Measurements from ENCODE around the gene TOPORS.
A peak's percentile ranks its signal among the peaks of the same experiment; 100 is the strongest.

The TOPORS gene

GRCh38 chr9:32578976-32579375 lies 26.6 kb upstream of the TOPORS start:
- H3K4me3 ChIP-seq (IDR thresholded peaks at IDR 0.05; ENCODE audit: insufficient read depth, low read depth, low read length), result no peak overlapping the region
- no peaks in the 10 kb centered on the region for H3K27me3 ChIP-seq (ENCODE audit: insufficient read depth, low read depth)
- H3K9ac ChIP-seq, result no peak overlapping the region
- H2AFZ ChIP-seq (ENCODE audit: low read depth), result no peak overlapping the region
- no peaks in the 10 kb centered on the region for H3K4me1 ChIP-seq (ENCODE audit: low read depth, poor library complexity, severe bottlenecking)
- TF ChIP-seq CTCF (conservative IDR thresholded peaks at IDR 0.05; ENCODE audit: low read depth, low read length), result no peak
- H4K20me1 ChIP-seq (ENCODE audit: insufficient read depth), result no peaks in the 10 kb centered on the region
- H3K79me2 ChIP-seq (ENCODE audit: insufficient read depth, low read depth), result no peaks in the 10 kb centered on the region
- H3K27ac ChIP-seq, result no peak overlapping the region
- H3K4me2 ChIP-seq, result no peak overlapping the region
- no peaks in the 10 kb centered on the region for H3K36me3 ChIP-seq (ENCODE audit: insufficient read depth)

GRCh38 chr9:32577316-32577715 lies 24.9 kb upstream of the TOPORS start:
- TF ChIP-seq CTCF (conservative IDR thresholded peaks at IDR 0.05; ENCODE audit: low read depth, low read length), result no peak
- H3K4me1 ChIP-seq (ENCODE audit: low read depth, poor library complexity, severe bottlenecking), result peaks cover 5% of the 10 kb centered on the region

GRCh38 chr9:32574858-32575257 lies 22.5 kb upstream of the TOPORS start:
- Histone ChIP-seq H3K4me1 (ENCODE audit: low read depth, poor library complexity, severe bottlenecking) (peaks cover 20% of the 10 kb centered on the region), H3K4me2 (no peak overlapping the region), H3K27me3 (ENCODE audit: insufficient read depth, low read depth) (no peaks in the 10 kb centered on the region), H4K20me1 (ENCODE audit: insufficient read depth) (no peaks in the 10 kb centered on the region), H3K79me2 (ENCODE audit: insufficient read depth, low read depth) (peaks cover 28% of the 10 kb centered on the region; the same call in 1 of the 2 replicates), H3K27ac (no peak overlapping the region), H3K4me3 (IDR thresholded peaks at IDR 0.05; ENCODE audit: insufficient read depth, low read depth, low read length) (no peak overlapping the region), H3K36me3 (ENCODE audit: insufficient read depth) (no peaks in the 10 kb centered on the region), H2AFZ (ENCODE audit: low read depth) (no peak overlapping the region), H3K9ac (no peak overlapping the region)
- TF ChIP-seq CTCF (conservative IDR thresholded peaks at IDR 0.05; ENCODE audit: low read depth, low read length), result no peak

More at GRCh38 chr9:32577316-32577715, 24.9 kb upstream of the TOPORS start:
- no peak overlapping the region; the same call in 1 of the 2 replicates for H3K4me2 ChIP-seq
- no peaks in the 10 kb centered on the region for H3K27me3 ChIP-seq (ENCODE audit: insufficient read depth, low read depth)
- peaks cover 5% of the 10 kb centered on the region; the same call in 1 of the 2 replicates for H3K79me2 ChIP-seq (ENCODE audit: insufficient read depth, low read depth)
- no peak overlapping the region for H3K9ac ChIP-seq
- H3K27ac ChIP-seq, result no peak overlapping the region
- no peak overlapping the region; the same call in 1 of the 2 replicates for H2AFZ ChIP-seq (ENCODE audit: low read depth)
- H3K4me3 ChIP-seq (IDR thresholded peaks at IDR 0.05; ENCODE audit: insufficient read depth, low read depth, low read length), result no peak overlapping the region
- no peaks in the 10 kb centered on the region for H3K36me3 ChIP-seq (ENCODE audit: insufficient read depth)
- H4K20me1 ChIP-seq (ENCODE audit: insufficient read depth), result no peaks in the 10 kb centered on the region

GRCh38 chr9:32573821-32574220 lies 21.4 kb upstream of the TOPORS start:
- no peak overlapping the region for H3K4me3 ChIP-seq (IDR thresholded peaks at IDR 0.05; ENCODE audit: insufficient read depth, low read depth, low read length)

More at GRCh38 chr9:32573821-32574220, 21.4 kb upstream of the TOPORS start:
- no peaks in the 10 kb centered on the region for H3K36me3 ChIP-seq (ENCODE audit: insufficient read depth)
- H3K27me3 ChIP-seq (ENCODE audit: insufficient read depth, low read depth), result no peaks in the 10 kb centered on the region
- peaks cover 32% of the 10 kb centered on the region; the same call in 1 of the 2 replicates for H3K79me2 ChIP-seq (ENCODE audit: insufficient read depth, low read depth)
- H3K27ac ChIP-seq, result peak overlapping the region; percentile 77
- H4K20me1 ChIP-seq (ENCODE audit: insufficient read depth), result no peaks in the 10 kb centered on the region
- peak overlapping the region; percentile 88 for H3K4me2 ChIP-seq
- peaks cover 20% of the 10 kb centered on the region for H3K4me1 ChIP-seq (ENCODE audit: low read depth, poor library complexity, severe bottlenecking)
- peak overlapping the region; percentile 76 for H2AFZ ChIP-seq (ENCODE audit: low read depth)
- TF ChIP-seq CTCF (conservative IDR thresholded peaks at IDR 0.05; ENCODE audit: low read depth, low read length), result no peak
- peak overlapping the region; percentile 75; the same call in 1 of the 2 replicates for H3K9ac ChIP-seq

Measured in KMS-11 (cell line).